ELR (cell line): ENCODE results near the gene THAP3.

ENCODE experiments used
- DNase-seq: peaks from one replicate; pipeline ENCODE4 v3.0.0-alpha.2; 2015; ENCODE audit warnings: low read depth

THAP3 gene

GRCh38 chr1:6673816-6674398 lies 49.2 kb downstream of the THAP3 start:
- no peak for DNase-seq

- no peak for DNase-seq
Observed at GRCh38 chr1:6674771-6675170, 50.1 kb downstream of the THAP3 start.

GRCh38 chr1:6675941-6676340 lies 51.3 kb downstream of the THAP3 start:
- DNase-seq = no peak
